RPMI8226 (cell line): Measurements from ENCODE around the gene ALDOA.
"Not testable (repeated sequence)": the region's sequence is repeated elsewhere in the genome, so short reads cannot be mapped to it uniquely, and the experiment has no call there.

Experiments used
- DNase-seq: peaks from one replicate; pipeline ENCODE4 v3.0.0-alpha.2; 2015

The ALDOA gene

DNA sequence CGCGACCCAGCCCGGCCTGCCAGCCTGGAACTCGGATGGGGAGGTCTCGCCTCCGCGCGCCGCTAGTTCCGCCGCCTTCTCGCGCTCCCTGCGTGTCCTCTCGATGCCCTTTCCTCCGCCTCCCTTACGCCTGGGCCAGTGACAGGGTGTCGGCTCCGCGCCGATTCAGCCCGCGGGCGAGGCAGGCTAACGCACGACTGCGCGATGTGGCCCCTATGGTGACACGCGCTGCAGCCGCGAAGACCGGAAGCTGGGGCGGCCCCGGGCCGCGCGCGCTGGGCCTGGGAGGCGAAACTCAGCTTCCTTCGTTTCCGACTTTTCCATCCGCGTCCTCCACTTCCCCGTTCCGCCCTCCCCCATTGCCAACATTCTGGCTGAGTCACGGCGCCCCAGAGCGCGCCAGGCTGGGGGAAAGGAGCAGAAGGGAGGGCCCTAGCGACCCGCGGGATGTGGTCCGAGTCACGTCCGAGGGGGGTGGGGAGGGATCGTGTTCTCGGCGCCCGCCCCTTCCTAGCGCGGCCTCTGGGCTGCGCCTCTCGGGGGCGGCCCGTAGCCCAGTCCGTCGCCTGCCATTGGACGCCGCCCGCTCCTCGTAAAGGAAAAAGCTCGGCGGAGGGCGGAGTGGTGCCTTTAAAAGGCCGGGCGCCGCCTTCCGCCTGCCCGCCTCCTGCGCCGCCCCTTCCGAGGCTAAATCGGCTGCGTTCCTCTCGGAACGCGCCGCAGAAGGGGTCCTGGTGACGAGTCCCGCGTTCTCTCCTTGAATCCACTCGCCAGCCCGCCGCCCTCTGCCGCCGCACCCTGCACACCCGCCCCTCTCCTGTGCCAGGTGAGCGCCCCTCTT, at the start of gene ALDOA:
TSS of gene ALDOA (plus strand) at position 659 of the 841 bp plus-strand sequence. CDS start 1,138 bp downstream, outside the sequence.
- peak; percentile 99 for DNase-seq

DNA sequence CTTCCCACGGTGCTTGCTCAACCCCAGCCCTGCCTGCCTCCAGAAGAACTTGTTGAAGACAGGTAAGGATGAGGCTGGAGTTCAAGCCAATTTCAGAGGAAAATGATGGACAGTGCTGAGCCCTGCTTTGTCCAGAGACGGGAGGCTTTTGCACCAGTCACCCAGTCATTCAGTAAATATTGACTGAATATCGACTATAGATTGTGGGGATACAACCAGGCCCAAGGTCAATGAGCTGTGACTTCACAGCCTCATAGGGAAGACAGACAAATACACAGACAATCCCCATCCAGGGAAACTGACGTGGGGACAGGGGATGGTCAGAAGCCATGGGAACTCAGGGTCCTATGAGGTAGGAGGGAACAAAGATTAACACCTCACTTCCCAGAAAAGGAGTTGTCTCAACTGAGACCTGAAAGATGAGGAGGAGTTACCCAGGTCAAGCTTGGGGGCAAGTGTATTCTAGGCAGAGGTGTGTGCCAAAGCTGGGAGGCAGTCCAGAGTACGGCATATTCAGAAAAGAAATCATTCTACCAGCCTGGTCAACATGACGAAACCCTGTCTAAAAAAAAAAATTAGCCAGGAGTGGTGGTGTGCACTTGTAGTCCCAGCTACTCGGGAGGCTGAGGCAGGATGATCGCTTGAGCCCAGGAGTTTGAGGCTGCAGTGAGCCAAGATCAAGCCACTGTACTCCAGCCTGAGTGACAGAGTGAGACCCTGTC, 48.8 kb upstream of the ALDOA start:
- DNase-seq: no peak

DNA sequence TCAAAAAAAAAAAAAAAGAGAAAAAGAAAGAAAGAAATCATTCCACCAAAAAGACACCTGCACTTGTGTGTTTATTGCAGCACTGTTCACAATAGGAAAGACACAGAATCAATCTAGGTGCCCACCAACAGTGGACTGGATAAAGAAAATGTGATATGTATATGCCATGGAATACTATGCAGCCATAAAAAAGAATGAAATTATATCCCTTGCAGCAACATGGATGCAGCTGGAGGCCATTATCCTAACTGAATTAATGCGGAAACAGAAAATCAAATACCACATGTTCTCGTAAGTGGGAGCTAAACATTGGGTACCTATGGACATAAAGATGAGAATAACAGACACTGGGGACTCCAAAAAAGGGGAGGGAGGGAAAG, 48.3 kb upstream of the ALDOA start:
- DNase-seq: no peak

DNA sequence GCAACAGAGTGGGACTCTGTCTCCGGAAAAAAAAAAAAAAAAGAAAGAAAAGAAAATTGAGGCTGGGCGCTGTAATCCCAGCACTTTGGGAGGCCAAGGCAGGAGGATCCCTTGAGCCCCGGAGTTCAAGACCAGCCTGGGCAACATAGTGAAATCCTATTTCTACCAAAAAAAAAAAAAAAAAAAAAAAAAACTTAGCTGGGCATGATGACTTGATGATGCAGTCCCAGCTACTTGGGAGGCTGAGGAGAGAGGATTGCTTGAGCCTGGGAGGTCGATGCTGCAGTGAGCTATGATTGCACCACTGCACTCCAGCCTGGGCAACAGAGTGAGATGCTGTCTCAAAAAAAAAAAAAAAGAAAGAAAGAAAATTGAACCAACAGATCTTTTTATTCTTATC, 47.6 kb upstream of the ALDOA start:
- not testable (repeated sequence) for DNase-seq

DNA sequence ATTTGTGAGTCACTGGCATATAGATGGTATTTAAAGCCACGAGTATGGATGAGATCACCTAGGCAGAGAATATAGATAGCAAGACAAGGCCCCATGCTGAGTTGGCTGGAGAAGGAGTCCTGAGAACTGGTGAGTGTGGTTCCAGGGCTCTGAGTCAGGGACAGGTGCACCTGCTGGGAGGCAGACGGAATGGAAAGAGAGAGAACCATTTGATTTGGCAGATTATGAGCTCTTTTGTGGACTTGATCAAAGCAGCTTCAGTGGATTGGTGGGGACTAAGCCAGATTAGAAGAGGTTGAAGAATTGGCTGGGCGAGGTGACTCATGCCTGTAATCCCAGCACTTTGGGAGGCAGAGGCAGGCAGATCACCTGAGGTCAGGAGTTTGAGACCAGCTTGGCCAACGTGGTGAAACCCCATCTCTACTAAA, 46.8 kb upstream of the ALDOA start:
- DNase-seq: peak; percentile 61

DNA sequence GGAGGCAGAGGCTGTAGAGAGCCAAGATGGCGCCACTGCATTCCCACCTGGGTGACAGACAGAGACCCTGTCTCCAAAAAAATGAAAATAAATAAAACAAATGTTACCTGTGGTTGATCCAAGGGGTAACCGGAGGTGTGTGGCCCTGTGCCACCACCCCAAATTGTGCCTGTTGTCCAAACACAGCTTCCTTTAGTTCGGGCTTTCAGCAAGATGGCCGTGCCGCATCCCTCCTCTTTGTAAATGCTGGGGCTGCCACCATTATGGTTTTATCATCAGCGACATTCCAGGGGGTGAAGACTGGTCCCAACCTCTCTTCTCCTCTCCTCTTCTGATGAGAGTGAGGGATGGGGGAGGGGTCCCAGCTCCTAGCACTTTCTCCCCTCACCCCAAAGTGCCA, 42.7 kb upstream of the ALDOA start, which contains the start of gene C16orf92:
TSS of gene C16orf92 (plus strand) at position 312 of the 400 bp plus-strand sequence. CDS start 143 bp downstream, outside the sequence.
- DNase-seq: no peak

DNA sequence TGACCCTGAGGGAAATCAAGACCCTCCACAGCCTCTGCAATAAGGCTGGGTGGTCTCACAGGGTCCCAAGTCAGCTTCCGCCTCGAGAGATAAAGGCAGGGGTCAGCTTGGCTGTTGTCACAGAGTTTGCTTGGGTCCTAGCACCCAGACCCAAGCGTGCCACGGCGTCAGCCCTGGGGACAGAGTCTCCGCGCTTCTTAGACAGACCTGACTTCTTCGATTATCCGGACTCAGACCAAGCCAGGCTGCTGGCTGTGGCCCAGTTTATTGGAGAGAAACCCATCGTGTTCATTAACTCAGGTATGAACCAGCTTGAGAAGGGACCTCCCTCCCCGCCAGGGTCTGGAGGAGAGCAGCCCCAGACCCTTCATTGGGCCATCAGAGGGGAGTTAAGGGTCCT, 42.0 kb upstream of the ALDOA start:
- DNase-seq: no peak

DNA sequence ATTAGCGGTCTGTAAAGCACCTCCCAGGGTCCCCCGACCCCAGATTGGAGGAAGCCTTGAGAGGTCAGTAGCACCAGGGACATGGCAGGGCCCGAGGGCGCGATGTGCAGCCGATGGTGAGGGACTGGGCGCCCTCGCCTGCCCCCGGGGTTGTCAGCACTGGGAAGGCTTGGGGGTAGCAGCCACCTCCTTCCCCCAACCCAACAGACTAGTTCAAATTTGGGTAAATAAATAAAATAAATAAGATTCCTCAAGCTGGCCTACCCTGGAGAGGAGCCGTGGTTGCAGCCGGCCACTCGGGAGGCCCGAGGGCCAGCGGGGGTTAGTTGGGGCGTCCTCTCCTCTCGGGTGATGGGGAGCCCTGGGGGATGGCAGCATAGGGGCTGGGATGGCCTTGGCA, 41.1 kb upstream of the ALDOA start:
- DNase-seq: no peak

DNA sequence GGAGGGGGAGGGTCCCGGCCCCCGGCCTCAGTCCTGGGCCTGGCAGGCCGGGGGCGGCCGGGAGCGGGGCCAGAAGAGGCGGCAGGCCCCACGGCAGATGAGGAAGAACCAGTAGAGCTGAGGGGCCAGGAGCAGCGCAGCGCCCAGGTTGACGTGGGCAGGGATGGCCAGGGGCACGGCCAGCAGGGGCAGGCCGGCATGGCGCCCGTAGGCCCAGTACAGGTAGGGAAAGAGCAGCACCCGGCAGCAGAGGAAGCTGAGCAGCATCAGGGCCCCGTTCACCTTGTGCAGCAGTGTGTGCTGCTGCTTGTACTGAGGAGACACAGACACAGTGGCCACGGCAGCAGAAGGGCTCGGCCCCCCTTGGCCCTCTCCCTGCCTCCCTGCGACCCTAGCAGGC, 40.4 kb upstream of the ALDOA start:
- no peak for DNase-seq

DNA sequence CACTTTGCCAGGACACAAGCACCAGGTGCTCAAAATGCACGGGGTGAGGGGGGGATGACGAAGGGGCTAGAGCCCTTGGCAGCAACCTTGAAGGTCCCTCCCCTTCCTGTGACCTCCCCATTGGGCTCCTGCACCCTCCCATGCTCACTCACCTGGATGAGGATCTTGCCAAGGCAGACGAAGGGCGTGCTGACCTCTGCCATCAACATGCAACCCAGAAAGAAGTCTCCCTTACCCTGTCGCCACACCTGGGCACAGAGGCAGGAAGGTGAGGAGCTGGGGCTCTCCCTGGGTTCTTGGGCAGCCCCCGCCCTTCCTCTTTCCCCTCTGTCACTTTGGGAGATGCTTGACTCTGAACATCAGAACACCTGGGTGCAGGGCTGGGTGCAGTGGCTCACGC, 40.0 kb upstream of the ALDOA start:
- DNase-seq: peak; percentile 44

DNA sequence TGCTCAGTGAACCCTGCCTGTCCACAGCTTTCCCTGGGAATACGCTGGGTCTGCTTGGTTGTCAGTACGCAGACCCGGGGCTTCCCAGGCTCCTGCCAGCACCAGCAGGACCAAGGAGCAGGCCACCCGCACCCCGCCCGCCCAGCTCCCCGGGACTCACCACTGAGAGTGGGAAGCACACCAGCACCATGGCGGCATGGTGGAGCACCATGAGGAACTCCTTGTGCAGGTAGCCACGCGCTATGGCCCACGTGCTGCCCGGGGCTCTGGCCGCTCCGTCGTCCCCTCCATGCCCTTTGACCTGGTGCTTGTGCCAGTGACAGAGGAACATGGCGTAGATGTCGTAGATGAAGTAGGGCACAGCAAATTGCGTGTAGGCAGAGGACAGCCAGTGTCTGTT, 39.1 kb upstream of the ALDOA start:
- DNase-seq: no peak

DNA sequence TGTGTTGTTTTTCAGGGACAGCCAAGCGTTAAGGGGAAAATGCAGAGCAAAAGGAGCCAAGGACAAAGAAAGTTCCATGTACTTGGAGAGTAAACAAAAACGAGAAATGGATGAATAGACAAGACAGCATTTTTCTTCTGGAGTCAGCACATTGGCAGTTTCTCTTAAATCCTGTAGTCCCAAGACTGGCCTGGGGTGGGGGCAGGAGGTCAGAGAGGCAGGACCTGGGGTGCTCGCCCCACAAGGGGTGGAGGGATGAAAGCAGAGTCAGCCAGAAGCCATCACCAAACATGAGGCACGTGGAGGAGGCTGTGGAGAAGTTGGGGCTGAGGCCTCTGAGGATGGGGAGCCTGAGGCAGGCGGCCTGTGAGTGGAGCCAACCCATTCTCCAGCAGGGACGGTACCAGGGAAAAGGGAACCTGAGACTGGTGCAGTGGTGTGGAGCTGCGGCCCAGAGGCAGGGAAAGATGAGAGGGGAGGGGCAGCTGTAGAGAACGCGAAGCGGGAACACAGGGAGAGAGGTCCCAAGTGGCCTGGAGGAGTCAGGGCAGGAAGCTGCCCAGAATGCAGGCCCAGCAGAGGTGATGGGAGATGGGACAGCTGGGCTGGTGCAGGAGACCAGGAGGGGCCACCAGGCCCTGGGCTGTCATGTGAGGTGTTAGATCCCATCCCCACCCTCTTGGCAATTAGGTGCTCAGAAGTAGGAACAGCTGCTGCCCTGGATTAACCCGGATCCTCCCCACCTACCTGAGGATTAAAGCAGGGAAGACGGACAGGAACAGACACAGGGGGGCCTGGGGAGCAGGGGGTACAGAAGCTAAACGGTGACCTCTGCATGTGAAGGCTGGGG, 37.7 kb upstream of the ALDOA start:
- peak; percentile 62 for DNase-seq

DNA sequence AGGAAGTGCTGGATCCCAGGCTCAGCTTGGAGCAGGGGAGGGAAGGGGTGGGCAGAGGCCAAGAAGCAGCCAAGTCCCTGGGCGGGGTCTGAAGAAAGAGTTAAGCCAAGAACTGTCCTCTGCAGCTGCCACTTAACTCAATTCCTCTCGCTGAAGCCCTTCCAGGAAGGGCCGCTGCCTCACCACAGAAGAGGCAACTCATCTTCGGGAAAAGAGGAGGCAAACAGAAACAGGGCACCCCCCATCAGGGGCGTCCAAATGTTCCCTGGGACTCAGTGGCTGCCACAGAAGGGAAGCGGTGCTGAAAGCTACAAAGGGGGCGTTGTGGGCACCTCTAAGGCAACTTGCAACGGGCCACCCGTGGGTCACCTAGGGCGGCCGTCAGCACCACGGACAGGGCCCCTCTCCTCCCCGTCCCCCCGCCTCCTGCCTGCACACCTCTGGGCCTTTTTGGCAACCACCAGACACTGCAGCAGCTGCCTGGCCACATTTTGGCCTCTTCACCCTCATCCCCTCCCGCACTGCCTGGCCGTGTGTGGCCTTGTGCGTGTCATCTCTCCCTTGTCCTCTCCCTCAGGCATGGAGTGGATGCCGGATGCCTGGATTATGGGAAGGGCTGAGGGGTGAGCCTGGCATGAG, 37.0 kb upstream of the ALDOA start:
- DNase-seq: peak; percentile 83

DNA sequence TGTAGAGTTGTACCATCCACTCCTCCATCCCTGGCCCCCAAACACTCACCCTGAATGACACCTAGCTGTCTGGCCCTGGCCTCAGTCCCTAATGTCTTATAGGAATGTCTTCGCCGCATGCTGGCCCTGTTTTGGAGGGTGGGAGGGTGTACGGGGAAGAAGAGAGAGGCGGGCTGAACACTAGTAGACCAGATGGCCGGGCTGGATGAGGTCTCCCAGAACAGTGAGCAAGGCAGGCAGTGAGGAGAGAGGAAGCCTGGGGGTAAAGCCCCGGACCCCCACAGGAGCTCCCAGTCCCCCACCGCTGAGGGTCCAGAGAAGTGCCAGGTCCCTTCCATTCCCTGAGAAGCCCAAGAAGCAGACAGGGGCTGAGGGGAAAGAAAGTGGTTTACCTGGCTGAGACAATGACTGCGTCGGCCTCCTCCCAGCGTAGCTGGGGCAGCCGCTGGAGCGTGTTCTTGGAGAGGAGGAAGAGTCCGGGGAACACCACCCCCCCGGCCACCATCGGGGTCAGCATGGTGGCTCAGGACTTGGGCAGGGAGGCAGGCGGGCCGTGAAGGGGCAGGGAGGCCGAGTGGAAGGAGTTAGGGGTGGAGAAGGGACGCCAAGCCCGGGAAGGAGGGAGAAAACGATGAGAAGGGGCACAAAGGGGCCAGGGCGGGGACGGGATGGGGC, 35.4 kb upstream of the ALDOA start:
- no peak for DNase-seq

DNA sequence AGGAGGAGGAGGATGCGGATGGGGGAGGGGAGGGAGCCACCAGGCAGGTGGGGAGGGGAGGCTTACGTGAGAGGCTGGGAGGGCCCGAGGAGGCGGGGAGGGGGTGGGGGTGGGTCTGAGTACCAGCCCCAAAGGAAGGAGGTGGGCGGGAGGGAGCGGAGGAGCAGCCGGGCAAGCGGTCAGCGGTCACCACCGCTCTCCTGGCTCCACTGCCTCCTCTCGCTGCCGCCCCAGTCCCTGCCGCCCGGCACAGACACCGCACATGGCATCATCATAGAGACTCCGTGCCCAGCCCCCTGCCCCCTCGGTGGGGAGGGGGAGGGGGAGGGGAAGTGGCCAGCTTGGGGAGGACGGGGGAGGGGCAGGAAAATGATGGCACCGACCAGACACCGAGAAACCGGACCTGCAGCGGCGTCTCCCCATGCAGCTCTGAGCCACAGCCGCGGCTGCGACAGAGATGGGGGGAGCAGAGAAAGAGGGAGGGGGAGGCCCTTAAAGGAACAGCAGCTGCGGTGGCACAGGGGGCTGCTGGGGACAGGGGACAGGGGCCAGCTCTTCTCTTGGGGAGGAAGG, 34.6 kb upstream of the ALDOA start, which contains the start of gene TLCD3B:
TSS of gene TLCD3B (minus strand) at position 431 of the 573 bp plus-strand sequence. CDS start 744 bp downstream, outside the sequence.
- no peak for DNase-seq

DNA sequence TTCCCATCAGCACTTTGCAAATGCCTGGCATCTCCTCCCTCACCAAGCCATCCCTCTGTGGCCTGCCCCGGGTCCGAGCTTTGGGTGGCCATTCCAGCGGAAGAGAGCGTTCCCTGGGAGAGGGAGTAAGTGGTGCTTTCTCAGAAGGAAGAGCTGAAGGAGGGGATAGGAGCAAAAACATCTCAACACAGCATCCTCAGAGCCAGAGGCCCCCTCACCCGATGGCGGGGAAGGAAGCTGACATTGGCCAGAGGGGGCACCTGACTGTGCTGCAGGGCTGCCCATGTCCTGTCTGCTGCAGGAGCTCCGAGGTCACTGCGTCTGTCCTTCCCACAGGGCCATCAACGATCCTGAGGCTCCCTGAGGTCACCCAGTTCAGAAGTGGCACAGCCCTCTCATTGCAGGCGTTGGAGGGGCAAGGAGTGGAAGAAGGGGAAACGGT, 34.1 kb upstream of the ALDOA start:
- no peak for DNase-seq

DNA sequence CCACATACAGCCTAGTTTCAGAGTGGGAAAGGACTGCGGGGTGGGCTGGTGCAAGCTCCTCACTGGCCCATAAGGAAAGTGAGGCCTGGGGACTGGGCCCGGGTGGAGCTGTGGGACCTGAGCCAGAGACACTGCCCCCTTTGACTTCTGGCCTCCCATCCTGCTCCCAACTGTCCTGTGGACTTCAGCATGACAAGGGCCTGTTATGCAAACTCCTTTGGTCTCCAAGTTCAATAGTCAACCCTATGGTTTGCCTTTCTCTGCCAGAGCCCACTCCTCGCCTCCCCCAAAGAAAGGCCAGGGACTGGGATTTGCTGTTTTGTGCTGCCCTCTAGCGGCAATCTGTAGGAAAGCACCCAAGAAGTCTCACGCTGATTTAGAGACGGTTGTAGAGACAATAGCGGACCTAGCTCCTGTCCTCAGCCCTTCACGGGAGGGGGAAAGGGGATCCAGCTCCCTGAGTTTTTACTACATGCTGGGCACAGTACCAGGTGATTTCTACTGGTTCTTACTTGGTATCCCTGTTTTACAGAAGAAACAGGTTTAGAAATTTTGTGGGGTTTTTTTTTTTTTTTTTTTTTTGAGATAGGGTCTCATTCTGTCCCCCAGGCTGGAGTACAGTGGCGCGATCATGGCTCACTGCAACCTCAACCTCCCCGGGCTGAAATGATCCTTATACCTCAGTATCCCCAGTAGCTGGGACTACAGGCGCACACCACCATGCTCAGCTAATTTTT, 33.3 kb upstream of the ALDOA start:
- peak; percentile 77 for DNase-seq

DNA sequence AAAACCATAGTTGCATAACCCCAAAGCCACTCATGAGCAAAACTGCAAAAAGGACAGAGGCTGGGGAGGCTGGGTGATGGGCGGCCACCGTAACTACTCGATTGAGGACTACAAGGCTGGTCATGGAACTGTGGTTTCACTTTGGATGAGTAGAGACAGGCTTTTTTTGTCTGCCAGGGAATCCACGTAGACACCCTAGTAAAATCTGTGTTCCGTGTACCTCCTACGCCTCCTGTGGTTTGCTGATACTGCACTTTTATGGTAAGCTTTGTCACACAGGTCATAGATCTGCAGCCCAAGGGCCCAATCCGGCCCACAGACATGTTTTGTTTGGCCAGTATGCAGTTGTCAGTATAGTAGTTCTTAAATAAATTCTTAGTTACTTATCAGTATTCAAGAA, 32.3 kb upstream of the ALDOA start:
- peak; percentile 67 for DNase-seq

DNA sequence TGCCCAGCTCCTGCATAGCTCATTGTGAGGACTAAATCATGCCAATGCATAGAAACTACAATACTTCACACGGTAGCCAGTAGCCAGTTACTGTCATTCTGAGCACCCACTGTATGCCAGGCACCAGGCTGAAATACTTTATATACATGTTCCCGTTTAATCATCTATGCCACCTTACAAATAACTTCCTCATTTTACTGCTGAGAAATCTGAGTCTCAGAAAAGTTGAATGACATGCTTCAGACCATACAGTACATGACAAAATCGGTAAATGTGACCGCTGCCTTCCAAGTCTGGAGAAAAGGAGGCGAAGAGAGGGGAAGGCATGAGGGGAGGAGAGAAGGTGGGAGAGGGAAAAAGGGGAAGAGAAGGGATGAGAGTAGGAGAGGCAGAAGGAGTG, 25.3 kb upstream of the ALDOA start:
- DNase-seq: peak; percentile 35

DNA sequence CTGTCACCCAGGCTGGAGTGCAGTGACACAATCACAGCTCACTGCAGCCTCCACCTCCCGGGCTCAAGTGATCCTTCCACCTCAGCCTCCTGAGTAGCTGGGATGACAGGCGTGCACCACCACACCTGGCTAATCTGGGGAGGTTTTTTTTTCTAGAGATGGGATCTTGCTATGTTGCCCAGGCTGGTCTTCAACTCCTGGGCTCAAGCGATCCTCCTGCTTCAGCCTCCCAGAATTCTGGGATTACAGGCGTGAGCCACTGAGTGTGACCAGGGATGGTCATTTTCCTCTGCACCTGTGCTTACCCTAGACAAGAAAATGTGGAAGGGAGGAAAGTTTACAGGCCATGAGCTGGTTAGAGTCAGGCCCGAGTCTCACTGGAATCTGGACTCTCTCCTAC, 24.9 kb upstream of the ALDOA start:
- DNase-seq: not testable (repeated sequence)

DNA sequence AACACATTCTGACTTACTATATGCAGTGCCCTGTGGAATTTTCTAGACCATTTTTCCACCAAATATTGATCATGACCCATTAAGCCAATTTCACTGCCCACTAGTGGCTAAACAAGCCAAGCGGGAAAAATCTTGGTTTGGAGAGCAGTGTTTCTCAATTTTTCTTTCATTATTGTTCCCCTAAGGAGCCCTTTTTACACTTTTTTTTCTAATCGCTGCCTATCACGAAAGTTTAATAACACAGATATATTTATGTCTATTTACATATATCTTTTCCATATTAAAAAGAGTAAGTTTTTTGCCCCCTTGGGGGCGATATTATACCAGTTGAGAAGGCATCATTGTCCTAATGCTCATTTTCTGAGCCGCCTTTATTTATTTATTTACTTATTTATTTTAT, 23.7 kb upstream of the ALDOA start:
- peak; percentile 57 for DNase-seq
